HepG2 (cell line): Measurements from ENCODE around the gene GLRB. TPM values are rescaled to one million over a fixed set of nuclear protein-coding genes. Genes with fewer than 3 reads are reported as not detected.

Experiments used
- AKAP8 ChIP-seq: sonication (generic); formaldehyde crosslinking; IDR thresholded peaks from 2 replicates; pipeline ENCODE4 v1.5.1; 2020; ENCODE audit warnings: mild to moderate bottlenecking, missing genetic modification reagents
- ATF5 ChIP-seq: sonication (generic); formaldehyde crosslinking; IDR thresholded peaks from 2 replicates; pipeline ENCODE4 v1.4.0; 2020; ENCODE audit warnings: mild to moderate bottlenecking, low read depth, missing genetic modification reagents
- CTCF ChIP-seq: sonication (generic); formaldehyde crosslinking; IDR thresholded peaks from 2 replicates; pipeline ENCODE4 v1.5.0; 2020; ENCODE audit warnings: mild to moderate bottlenecking, missing genetic modification reagents, moderate library complexity
- GFI1 ChIP-seq: sonication (generic); formaldehyde crosslinking; IDR thresholded peaks from 2 replicates; pipeline ENCODE4 v1.5.0; 2020; ENCODE audit warnings: missing genetic modification reagents, mild to moderate bottlenecking, borderline replicate concordance
- HCFC1 ChIP-seq: fragments of 150-350 bp; IDR thresholded peaks from 2 replicates; pipeline ENCODE4 v1.6.1; 2014; ENCODE audit warnings: low read depth, low read length
- KMT2B ChIP-seq: IDR thresholded peaks from 2 replicates; pipeline ENCODE4 v1.6.1; 2016; ENCODE audit warnings: missing genetic modification reagents, missing compliant biosample characterization
- PHB2 ChIP-seq: fragments of 450-650 bp; IDR thresholded peaks from 2 replicates; pipeline ENCODE4 v1.6.1; 2018; ENCODE audit not compliant: partially characterized antibody
- TAF1 ChIP-seq: sonication (generic); formaldehyde crosslinking; IDR thresholded peaks from 2 replicates; pipeline ENCODE4 v1.4.0; 2020; ENCODE audit warnings: missing genetic modification reagents
- TEF ChIP-seq: sonication (generic); formaldehyde crosslinking; IDR thresholded peaks from 2 replicates; pipeline ENCODE4 v1.5.0; 2020; ENCODE audit warnings: missing genetic modification reagents
- TRAFD1 ChIP-seq: sonication (generic); formaldehyde crosslinking; IDR thresholded peaks from 2 replicates; pipeline ENCODE4 v1.5.1; 2020; ENCODE audit warnings: missing genetic modification reagents, mild to moderate bottlenecking, borderline replicate concordance
- TRIM22 ChIP-seq: fragments of 450-650 bp; IDR thresholded peaks from 2 replicates; pipeline ENCODE4 v1.6.1; 2017
- XBP1 ChIP-seq: sonication (generic); formaldehyde crosslinking; IDR thresholded peaks from 2 replicates; pipeline ENCODE4 v1.5.0; 2020; ENCODE audit warnings: missing genetic modification reagents
- ZNF180 ChIP-seq: sonication (generic); formaldehyde crosslinking; IDR thresholded peaks from 2 replicates; pipeline ENCODE4 v1.4.0; 2020; ENCODE audit warnings: low read depth, missing genetic modification reagents, borderline replicate concordance
- ZNF615 ChIP-seq: sonication (generic); formaldehyde crosslinking; IDR thresholded peaks from 2 replicates; pipeline ENCODE4 v1.5.0; 2020; ENCODE audit warnings: mild to moderate bottlenecking, missing genetic modification reagents, borderline replicate concordance
- ZNF687 ChIP-seq: sonication (generic); formaldehyde crosslinking; IDR thresholded peaks from 2 replicates; pipeline ENCODE4 v1.5.1; 2020; ENCODE audit warnings: mild to moderate bottlenecking, missing genetic modification reagents, moderate library complexity
- ZNF781 ChIP-seq: sonication (generic); formaldehyde crosslinking; IDR thresholded peaks from 2 replicates; pipeline ENCODE4 v1.5.1; 2020; ENCODE audit warnings: borderline replicate concordance, mild to moderate bottlenecking, missing genetic modification reagents; ENCODE audit errors: not compliant biosample characterization
- ZNF816 ChIP-seq: sonication (generic); formaldehyde crosslinking; IDR thresholded peaks from 2 replicates; pipeline ENCODE4 v1.8.0; 2022; ENCODE audit warnings: missing genetic modification reagents, mild to moderate bottlenecking, borderline replicate concordance
- ZNF839 ChIP-seq: sonication (generic); formaldehyde crosslinking; IDR thresholded peaks from 2 replicates; pipeline ENCODE4 v1.4.0; 2020; ENCODE audit warnings: missing genetic modification reagents, mild to moderate bottlenecking, borderline replicate concordance
- polyA plus RNA-seq, 8 experiments: library from polyadenylated mRNA; depleted of rRNA in 3 of 8; stranded (reverse) in 7 of 8; unstranded in 1 of 8; fragments of >200 nt; fragmentation: Illumina TruSeq in 4 of 8; extraction: Trizol in 4 of 8; gene quantifications; 2 replicates each; pipeline versions ENCODE4 v1.2.1 to v1.2.3, GENCODE V29; 2011 to 2016; ENCODE audit warnings: low read depth in 4 of 8, missing spikeins in 1 of 8, mixed read lengths in 1 of 8; ENCODE audit not compliant: insufficient read depth in 1 of 8
- total RNA-seq, 5 experiments: library from RNA; depleted of rRNA; stranded (reverse); fragments of >200 nt; fragmentation: Illumina TruSeq; extraction: Trizol; gene quantifications; 2 replicates each; pipeline ENCODE4 v1.2.3, GENCODE V29; 2016; ENCODE audit warnings: low read depth in 1 of 5

Gene GLRB
- total and polyA plus RNA-seq, 2 of the 13 experiments (the other 11 are each of a cell fraction or from before 2014, with no cell fraction given): 0.17 to 0.24 TPM

- TF ChIP-seq CTCF (CRISPR knock-in tag) (no peak), ZNF781 (CRISPR knock-in tag) (peak; percentile 58), ZNF687 (CRISPR knock-in tag) (peak; percentile 49), AKAP8 (CRISPR knock-in tag) (no peak), XBP1 (CRISPR knock-in tag) (no peak), GFI1 (CRISPR knock-in tag) (no peak), PHB2 (no peak), HCFC1 (no peak), ZNF816 (CRISPR knock-in tag) (no peak), TAF1 (no peak), ZNF180 (CRISPR knock-in tag) (no peak), TRIM22 (no peak), TEF (CRISPR knock-in tag) (peak; percentile 77; the same call in 1 of the 2 replicates), TRAFD1 (CRISPR knock-in tag) (no peak), ZNF839 (no peak), ATF5 (CRISPR knock-in tag) (no peak), ZNF615 (CRISPR knock-in tag) (no peak), KMT2B (0 out of 2 replicates have a peak, but pooled peaks have one; percentile 56)
Observed at GRCh38 chr4:157220371-157220881, 144.5 kb downstream of the GLRB start, which contains the start of gene GRIA2 (continued).
